PC-3 (cell line): ENCODE results near the gene LDHD.

Source experiments
- EZH2 ChIP-seq: fragments of 300-600 bp; sonication (generic); IDR thresholded peaks from one replicate; pipeline ENCODE4 v1.6.1; 2017; ENCODE audit warnings: antibody characterized with exemption, mild to moderate bottlenecking, low read length; ENCODE audit not compliant: unreplicated experiment
- TF ChIP-seq, protein P1 (sequence below): fragments of 300-600 bp; sonication (generic); conservative IDR thresholded peaks from 2 replicates; pipeline ENCODE4 v1.5.1; 2017; ENCODE audit warnings: antibody characterized with exemption, low read depth, mild to moderate bottlenecking, low read length

DNA sequence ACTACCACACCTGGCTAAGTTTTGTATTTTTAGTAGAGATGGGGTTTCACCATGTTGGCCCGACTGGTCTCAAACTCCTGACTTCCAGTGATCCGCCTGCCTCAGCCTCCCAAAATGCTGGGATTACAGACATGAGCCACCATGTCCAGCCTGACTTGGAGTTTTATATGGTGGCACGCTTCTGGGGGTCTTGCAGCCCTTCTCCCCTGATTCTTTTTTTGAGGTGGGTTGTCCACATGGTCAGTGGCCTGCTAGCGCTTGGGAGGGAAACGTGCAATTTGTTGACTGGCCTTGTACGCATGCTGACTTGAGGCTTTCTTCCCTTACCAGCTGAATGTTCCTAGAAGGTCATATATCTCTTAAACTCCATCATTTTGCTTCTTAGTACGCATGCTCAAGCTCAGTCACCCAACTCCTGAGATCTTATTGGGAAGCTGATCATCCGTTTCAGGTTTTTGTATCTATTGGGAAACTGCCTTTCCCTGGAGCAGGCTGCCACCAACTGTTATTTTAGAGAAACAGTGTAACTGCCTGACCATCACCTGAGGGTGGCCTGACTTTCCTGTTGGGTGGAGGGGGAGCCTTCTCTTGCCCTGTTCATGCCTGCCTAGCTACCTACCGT, 13.7 kb upstream of the LDHD start:
- TF ChIP-seq, protein P1, sequence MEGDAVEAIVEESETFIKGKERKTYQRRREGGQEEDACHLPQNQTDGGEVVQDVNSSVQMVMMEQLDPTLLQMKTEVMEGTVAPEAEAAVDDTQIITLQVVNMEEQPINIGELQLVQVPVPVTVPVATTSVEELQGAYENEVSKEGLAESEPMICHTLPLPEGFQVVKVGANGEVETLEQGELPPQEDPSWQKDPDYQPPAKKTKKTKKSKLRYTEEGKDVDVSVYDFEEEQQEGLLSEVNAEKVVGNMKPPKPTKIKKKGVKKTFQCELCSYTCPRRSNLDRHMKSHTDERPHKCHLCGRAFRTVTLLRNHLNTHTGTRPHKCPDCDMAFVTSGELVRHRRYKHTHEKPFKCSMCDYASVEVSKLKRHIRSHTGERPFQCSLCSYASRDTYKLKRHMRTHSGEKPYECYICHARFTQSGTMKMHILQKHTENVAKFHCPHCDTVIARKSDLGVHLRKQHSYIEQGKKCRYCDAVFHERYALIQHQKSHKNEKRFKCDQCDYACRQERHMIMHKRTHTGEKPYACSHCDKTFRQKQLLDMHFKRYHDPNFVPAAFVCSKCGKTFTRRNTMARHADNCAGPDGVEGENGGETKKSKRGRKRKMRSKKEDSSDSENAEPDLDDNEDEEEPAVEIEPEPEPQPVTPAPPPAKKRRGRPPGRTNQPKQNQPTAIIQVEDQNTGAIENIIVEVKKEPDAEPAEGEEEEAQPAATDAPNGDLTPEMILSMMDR, result no peak
- TF ChIP-seq EZH2, result no peak
